OCI-LY7 (cell line): ENCODE measurements around the gene CMIP. TPM values are rescaled to one million over a fixed set of nuclear protein-coding genes. Genes with fewer than 3 reads are reported as not detected.

Experiments
- BruUV-seq: library from RNA; stranded (reverse); fragments of 400-500 nt; replicated peaks from 2 replicates; lab custom pipeline; 2021; lab: Mats Ljungman, UMichigan
- CTCF ChIA-PET: fragments of 300-600 bp; sonication (Branson Sonifier 250); formaldehyde crosslinking; loops from one replicate; lab custom pipeline; 2022; ENCODE audit warnings: antibody characterized with exemption; ENCODE audit not compliant: unreplicated experiment; lab: Charles Lee
- POLR2A ChIA-PET: fragments of 300-600 bp; sonication (Branson Sonifier 250); formaldehyde crosslinking; loops from one replicate; lab custom pipeline; 2022; ENCODE audit warnings: antibody characterized with exemption; lab: Charles Lee
- DNase-seq: peaks from one replicate; pipeline ENCODE4 v3.0.0-alpha.2; 2015; ENCODE audit warnings: low spot score
- H2AFZ ChIP-seq: fragments of 200-600 bp; sonication (generic), shearing (Covaris generic); 2 replicates; pipeline ENCODE4 v1.6.1; 2014; ENCODE audit warnings: mild to moderate bottlenecking, antibody characterized with exemption, low read length, moderate library complexity
- H3K27ac ChIP-seq: fragments of 200-600 bp; sonication (generic); 2 replicates; pipeline ENCODE4 v1.5.1; 2014; ENCODE audit warnings: mixed run types, low read depth, mild to moderate bottlenecking, moderate library complexity, low read length, inconsistent platforms; ENCODE audit not compliant: poor library complexity, severe bottlenecking
- H3K36me3 ChIP-seq: fragments of 200-600 bp; sonication (generic); 2 replicates; pipeline ENCODE4 v1.6.1; 2014; ENCODE audit warnings: mild to moderate bottlenecking, antibody characterized with exemption, low read length, moderate library complexity, mixed read lengths; ENCODE audit not compliant: insufficient read depth
- H3K4me1 ChIP-seq: fragments of 200-600 bp; sonication (generic); 2 replicates; pipeline ENCODE4 v1.5.1; 2014; ENCODE audit warnings: mild to moderate bottlenecking, low read length; ENCODE audit not compliant: insufficient read depth, poor library complexity, severe bottlenecking
- H3K4me2 ChIP-seq: fragments of 200-600 bp; sonication (generic); 2 replicates; pipeline ENCODE4 v1.6.1; 2014; ENCODE audit warnings: mild to moderate bottlenecking, low read length
- H3K4me3 ChIP-seq: fragments of 200-600 bp; sonication (generic); 2 replicates; pipeline ENCODE4 v1.5.1; 2014; ENCODE audit warnings: mild to moderate bottlenecking, low read depth, low read length; ENCODE audit not compliant: poor library complexity, severe bottlenecking
- H3K79me2 ChIP-seq: fragments of 200-600 bp; sonication (generic); 2 replicates; pipeline ENCODE4 v1.6.1; 2016; ENCODE audit warnings: low read depth, mild to moderate bottlenecking, low read length, moderate library complexity, mixed read lengths; ENCODE audit not compliant: insufficient read depth
- H3K9me2 ChIP-seq: fragments of 200-600 bp; sonication (generic); 2 replicates; pipeline ENCODE4 v1.6.1; 2016; ENCODE audit warnings: mild to moderate bottlenecking, low read length, mixed read lengths; ENCODE audit not compliant: insufficient read depth
- H3K9me3 ChIP-seq: fragments of 200-600 bp; sonication (generic); 2 replicates; pipeline ENCODE4 v1.6.1; 2014; ENCODE audit warnings: mild to moderate bottlenecking, mixed run types, low read length, mixed read lengths
- H4K20me1 ChIP-seq: fragments of 200-600 bp; sonication (generic); 2 replicates; pipeline ENCODE4 v1.6.1; 2014; ENCODE audit warnings: mild to moderate bottlenecking, antibody characterized with exemption, low read length, moderate library complexity, mixed read lengths; ENCODE audit not compliant: insufficient read depth
- EZH2phosphoT487 ChIP-seq: fragments of 200-600 bp; sonication (generic); IDR thresholded peaks from 2 replicates; pipeline ENCODE4 v1.6.1; 2018; ENCODE audit warnings: low read depth, borderline replicate concordance, mild to moderate bottlenecking, mixed run types, antibody characterized with exemption, low read length, moderate library complexity, mixed read lengths
- intact Hi-C: fragments of 100-400 bp; cut with micrococcal nuclease; formaldehyde crosslinking; loops from one replicate; pipeline ENCODE4 v1.10.0; 2022; ENCODE audit not compliant: unreplicated experiment
- total RNA-seq, 2 experiments: library from RNA; depleted of rRNA in 1 of 2; stranded (reverse); fragments of >200 nt in 1 of 2; shearing (Covaris generic) in 1 of 2; gene quantifications; 2 replicates each; pipeline ENCODE4 v1.2.3, GENCODE V29; 2014 to 2022
- TF ChIP-seq, protein P1 (sequence below): fragments of 200-600 bp; sonication (generic); conservative IDR thresholded peaks from 2 replicates; pipeline ENCODE4 v1.5.1; 2014; ENCODE audit warnings: mild to moderate bottlenecking, antibody characterized with exemption, low read length, moderate library complexity, mixed read lengths

The CMIP gene
- total RNA-seq, 2 experiments from 2014 or later = 15.4 to 70.3 TPM

DNA sequence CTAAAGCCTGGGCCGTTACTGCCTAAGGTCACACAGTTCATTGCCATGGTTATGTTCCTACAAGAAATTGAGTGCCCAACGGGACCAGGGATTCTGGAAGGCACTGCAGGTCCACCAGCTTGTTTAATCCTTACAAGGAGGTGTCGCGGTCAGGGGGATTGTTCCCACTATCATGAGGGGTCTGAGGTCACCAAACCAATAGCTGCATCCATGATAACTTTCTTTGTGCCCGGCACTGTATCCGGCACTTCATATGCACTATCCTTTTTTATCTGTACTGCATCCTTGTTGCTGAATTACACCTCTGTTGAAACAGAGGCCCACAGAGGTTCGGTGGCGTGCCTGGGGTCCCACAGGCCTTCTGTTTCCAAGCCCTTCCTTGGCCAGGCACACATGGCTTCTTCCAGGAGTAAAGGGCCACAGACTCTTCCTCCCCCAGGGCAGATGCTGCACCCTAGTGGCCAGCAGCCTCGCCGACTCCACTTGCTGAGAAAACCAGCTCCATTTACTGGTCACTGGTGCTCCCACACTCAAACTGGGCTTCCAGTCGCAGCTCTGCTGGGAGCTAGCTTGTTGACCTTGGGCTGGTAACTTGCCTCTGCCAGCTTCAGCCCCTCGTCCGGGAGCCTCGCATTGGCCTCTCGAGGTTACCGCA lies 252.5 kb downstream of the CMIP start:
- H3K4me1 ChIP-seq = peaks cover 6% of the 10 kb centered on the region
- ChIA-PET POLR2A (no interaction called here), CTCF (no interaction called here)
- H3K27ac ChIP-seq = no peak overlapping the region
- no peak overlapping the region for H3K4me2 ChIP-seq
- H3K9me2 ChIP-seq = no peaks in the 10 kb centered on the region
- peaks cover 25% of the 10 kb centered on the region; the same call in 1 of the 2 replicates for H3K36me3 ChIP-seq
- H2AFZ ChIP-seq = no peak overlapping the region
- intact Hi-C loops = no loop called here
- H3K4me3 ChIP-seq = no peak overlapping the region
- no TSS peak for BruUV-seq
- H3K9me3 ChIP-seq = no peaks in the 10 kb centered on the region
- H3K79me2 ChIP-seq = no peaks in the 10 kb centered on the region
- DNase-seq = peak; percentile 31
- no peak for TF ChIP-seq EZH2phosphoT487
- TF ChIP-seq, protein P1, sequence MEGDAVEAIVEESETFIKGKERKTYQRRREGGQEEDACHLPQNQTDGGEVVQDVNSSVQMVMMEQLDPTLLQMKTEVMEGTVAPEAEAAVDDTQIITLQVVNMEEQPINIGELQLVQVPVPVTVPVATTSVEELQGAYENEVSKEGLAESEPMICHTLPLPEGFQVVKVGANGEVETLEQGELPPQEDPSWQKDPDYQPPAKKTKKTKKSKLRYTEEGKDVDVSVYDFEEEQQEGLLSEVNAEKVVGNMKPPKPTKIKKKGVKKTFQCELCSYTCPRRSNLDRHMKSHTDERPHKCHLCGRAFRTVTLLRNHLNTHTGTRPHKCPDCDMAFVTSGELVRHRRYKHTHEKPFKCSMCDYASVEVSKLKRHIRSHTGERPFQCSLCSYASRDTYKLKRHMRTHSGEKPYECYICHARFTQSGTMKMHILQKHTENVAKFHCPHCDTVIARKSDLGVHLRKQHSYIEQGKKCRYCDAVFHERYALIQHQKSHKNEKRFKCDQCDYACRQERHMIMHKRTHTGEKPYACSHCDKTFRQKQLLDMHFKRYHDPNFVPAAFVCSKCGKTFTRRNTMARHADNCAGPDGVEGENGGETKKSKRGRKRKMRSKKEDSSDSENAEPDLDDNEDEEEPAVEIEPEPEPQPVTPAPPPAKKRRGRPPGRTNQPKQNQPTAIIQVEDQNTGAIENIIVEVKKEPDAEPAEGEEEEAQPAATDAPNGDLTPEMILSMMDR = peak; percentile 76
- H4K20me1 ChIP-seq = no peaks in the 10 kb centered on the region

DNA sequence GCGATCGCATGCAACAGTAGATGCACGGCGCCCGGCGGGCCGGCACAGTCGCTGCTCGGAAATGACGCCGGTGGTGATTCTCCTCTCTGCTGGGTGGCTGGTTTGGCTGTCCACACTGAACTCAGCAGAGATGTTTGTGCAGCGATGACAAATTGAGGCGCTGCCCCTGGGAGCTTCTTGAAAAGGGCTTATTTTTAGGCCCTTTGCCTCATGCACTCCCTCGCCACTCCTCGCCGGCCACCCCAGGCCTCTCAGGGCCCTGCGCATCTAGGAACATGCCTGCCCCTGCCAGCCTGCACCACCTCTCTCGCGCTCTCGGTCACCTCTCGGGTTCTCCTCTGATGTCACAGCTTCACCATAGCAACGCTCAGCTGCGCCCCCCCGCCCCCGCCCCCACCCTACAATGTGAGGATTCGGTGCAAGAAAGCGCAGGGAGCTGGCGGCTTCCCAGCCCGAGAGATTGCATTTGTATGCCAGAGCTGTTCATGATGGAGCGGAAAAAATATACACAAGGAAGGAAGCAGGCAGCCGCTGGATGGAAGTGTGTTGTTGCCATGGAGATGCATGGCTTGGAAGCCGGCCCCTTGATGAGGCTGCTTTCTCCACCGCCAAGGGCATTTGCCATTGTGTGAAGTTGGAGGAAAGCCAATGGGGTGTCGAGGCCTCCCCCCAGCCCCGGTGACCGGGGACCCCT lies 253.2 kb downstream of the CMIP start:
- no peak overlapping the region for H2AFZ ChIP-seq
- H3K79me2 ChIP-seq = no peaks in the 10 kb centered on the region
- BruUV-seq = no TSS peak
- H3K4me2 ChIP-seq = no peak overlapping the region
- no peaks in the 10 kb centered on the region for H4K20me1 ChIP-seq
- intact Hi-C loops = no loop called here
- H3K36me3 ChIP-seq = peaks cover 18% of the 10 kb centered on the region; the same call in 1 of the 2 replicates
- TF ChIP-seq EZH2phosphoT487 = no peak
- TF ChIP-seq, protein P1 = peak; percentile 23; the same call in 1 of the 2 replicates
- DNase-seq = no peak
- no peaks in the 10 kb centered on the region for H3K9me2 ChIP-seq
- H3K27ac ChIP-seq = no peak overlapping the region
- POLR2A ChIA-PET = no interaction called here
- CTCF ChIA-PET = no interaction called here
- H3K9me3 ChIP-seq = no peaks in the 10 kb centered on the region
- H3K4me1 ChIP-seq = peaks cover 6% of the 10 kb centered on the region
- no peak overlapping the region for H3K4me3 ChIP-seq

GRCh38 chr16:81698310-81698641 lies 253.7 kb downstream of the CMIP start:
- Histone ChIP-seq H3K9me3 (no peaks in the 10 kb centered on the region), H2AFZ (no peak overlapping the region), H3K9me2 (no peaks in the 10 kb centered on the region), H3K27ac (no peak overlapping the region), H3K4me2 (no peak overlapping the region), H3K79me2 (no peaks in the 10 kb centered on the region), H4K20me1 (no peaks in the 10 kb centered on the region), H3K4me3 (no peak overlapping the region), H3K36me3 (peaks cover 17% of the 10 kb centered on the region; the same call in 1 of the 2 replicates), H3K4me1 (peaks cover 6% of the 10 kb centered on the region)
- ChIA-PET CTCF (no interaction called here), POLR2A (no interaction called here)
- intact Hi-C loops = no loop called here
- no peak for DNase-seq
- no TSS peak for BruUV-seq
- no peak for TF ChIP-seq EZH2phosphoT487
- TF ChIP-seq, protein P1 = no peak
